Measurements from ENCODE around the gene UQCC2. TPM values are rescaled to one million over a fixed set of nuclear protein-coding genes. Genes with fewer than 3 reads are reported as not detected.

Gene UQCC2
- 10 to 100 TPM; 44.9 to 53.1 TPM for total RNA-seq

DNA sequence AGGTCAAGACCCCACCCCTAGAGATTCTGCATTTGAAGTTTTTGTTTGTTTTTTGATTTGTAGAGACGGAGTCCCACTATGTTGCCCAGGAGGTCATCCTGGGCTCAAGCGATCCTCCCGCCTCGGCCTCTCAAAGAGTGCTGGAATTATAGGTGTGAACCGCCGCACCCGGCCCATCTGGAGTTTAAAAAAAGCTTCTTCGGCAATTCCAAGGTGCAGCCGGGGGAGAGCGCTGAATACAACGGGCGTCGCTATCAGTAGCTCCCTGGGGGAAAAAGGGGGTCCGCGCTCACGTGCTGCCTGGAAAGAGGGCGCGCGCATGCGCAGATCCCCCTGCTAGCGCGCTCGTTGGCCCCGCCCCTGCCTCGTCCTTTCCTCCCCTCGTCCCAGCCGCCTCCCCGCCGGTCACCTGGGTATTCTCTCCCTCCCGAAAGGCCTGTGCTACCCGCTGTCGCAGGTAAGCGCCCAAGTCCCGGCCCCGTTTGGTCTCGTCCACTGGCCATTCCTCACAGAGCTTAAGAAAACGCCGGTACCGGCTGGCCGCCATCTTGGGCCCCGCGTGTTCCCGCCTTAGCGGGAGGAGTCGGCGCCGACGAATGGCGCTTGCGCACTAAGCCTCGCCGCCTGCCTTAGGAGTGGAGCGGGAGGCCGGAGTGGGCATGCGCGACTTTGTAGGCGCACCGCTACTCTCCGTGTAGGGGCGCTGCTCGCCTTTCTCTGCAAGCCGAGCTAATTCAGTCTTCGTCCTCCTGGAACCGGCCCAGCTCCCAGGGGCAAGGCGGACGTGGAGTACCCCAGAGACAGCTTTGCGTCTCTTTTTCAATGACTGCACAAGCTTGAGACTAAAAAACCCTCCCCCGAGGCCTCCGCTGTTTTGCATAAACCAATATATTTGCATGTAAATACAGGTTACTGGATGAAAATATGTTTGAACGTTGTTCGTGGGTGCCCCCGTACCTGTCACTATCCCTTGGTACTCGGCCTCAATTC is at the start of gene UQCC2:
UQCC2 (minus strand) TSS at position 561 of the 990 bp plus-strand sequence; CDS start at position 547, 14 bp downstream.
- ATAC-seq (peak; percentile 98), DNase-seq (ENCODE audit: low spot score) (peak; percentile 97)
- Mint-ChIP-seq H3K4me3 (peak within 1 kb of the TSS; percentile 96), H3K9me3 (no peaks in the 10 kb centered on the region), H3K27me3 (no peaks in the 10 kb centered on the region), H3K36me3 (peaks cover 16% of the 10 kb centered on the region), H3K27ac (peak within 1 kb of the TSS; percentile 98 to 99), H3K4me1 (ENCODE audit: low read depth in 2 of 2) (peaks cover 22 to 40% of the 10 kb centered on the region in 2 donors)

DNA sequence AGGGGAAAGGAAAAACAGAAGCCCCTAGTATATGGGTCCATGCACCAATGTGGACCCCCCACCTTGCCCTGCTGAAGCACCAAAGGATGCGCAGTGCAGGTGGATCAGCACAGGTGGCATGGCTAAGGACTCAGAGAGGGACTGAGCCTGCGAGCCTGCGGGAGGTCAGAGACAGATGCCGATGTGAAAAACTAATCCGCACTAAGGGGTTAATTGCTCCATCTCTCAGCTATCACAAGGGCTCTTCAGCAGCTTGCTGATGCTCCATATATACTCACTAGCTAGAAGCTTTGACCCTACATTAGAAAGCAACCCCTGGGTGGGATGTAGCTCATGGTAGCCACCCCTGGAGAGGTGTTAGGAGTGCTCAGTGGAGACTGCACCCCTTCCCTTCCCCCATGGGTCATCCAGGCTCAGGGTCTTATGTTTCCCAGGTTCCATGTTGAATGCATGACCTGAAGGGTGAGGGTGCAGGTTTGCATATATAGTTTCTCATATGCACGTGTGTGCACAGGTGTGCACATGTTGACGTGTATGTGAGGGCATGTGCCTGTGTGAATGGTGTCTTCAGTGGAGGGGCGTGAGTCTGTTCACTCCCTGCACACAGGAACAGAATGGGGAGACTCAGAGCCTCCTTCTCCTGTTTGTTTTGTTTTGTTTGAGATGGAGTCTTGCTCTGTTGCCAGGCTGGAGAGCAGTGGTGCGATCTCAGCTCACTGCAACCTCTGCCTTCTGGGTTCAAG is 48.6 kb upstream of the UQCC2 start:
- Mint-ChIP-seq H3K9me3 (no peaks in the 10 kb centered on the region), H3K4me1 (ENCODE audit: low read depth in 2 of 2) (no peaks in the 10 kb centered on the region), H3K27ac (no peak overlapping the region), H3K4me3 (no peak overlapping the region), H3K36me3 (no peaks in the 10 kb centered on the region), H3K27me3 (peaks cover 0 to 9% of the 10 kb centered on the region in 2 donors)
- ATAC-seq (no peak), DNase-seq (ENCODE audit: low spot score) (no peak)

DNA sequence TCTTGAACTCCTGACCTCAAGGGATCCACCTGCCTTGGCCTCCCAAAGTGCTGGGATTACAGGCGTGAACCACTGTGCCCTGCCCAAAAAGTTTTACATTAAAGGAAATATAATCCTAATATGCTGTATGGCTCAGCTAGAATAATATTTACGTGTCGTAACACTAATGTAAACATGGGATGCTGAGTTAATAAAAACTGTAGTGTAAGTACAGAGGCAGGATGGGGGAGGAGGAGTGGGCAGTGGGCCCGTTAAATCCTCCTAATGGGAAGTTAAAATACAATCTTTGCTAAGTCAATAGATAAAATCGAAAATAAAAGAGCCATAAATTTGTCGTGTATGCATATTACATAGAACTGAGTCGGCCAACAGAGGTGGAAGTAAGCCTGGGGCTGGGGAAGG is 47.3 kb upstream of the UQCC2 start:
- no peaks in the 10 kb centered on the region for H3K9me3 Mint-ChIP-seq
- H3K36me3 Mint-ChIP-seq, result no peaks in the 10 kb centered on the region
- DNase-seq (ENCODE audit: low spot score), result no peak
- no peak overlapping the region for H3K27ac Mint-ChIP-seq
- H3K4me3 Mint-ChIP-seq, result no peak overlapping the region
- ATAC-seq, result no peak
- peaks cover 0 to 9% of the 10 kb centered on the region in 2 donors for H3K27me3 Mint-ChIP-seq
- H3K4me1 Mint-ChIP-seq (ENCODE audit: low read depth in 2 of 2), result no peaks in the 10 kb centered on the region

DNA sequence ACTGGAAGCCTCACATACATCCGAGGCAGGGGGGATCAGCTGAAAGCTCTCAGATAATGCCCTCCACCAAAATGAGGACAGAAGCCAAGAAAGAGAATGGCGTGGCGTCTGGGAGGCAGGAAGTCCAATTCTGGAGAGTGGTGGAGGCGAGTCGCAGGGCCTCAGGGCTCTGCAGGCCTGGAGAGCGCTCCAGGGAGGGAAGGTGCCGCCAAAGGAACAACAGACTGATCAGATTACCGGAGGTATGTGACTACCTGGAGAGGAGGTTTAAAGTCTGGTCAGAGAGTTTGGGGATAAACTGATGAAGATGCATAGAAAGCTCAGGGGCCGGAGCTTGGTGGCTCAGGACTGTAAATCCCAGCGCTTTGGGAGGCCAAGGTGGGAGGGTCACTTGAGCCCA is 46.4 kb upstream of the UQCC2 start:
- no peaks in the 10 kb centered on the region for H3K9me3 Mint-ChIP-seq

DNA sequence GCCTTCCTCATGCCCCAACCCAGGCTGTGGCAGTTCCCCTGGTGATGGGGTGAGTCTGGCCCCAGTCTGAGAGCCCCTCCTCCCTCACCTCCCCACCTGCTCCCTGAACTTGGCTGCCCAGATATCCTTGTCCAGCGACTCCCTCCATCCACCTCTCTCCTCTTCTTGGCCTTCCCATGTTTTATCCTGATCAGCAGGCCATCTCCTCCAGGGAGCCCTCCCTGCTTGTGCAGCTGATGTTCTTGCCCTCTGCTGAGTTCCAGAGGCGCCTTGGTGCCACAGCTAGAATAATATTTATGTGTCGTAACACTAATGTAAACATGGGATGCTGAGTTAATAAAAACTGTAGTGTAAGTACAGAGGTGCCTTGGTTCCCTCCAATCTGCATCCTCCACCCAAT is 45.6 kb upstream of the UQCC2 start:
- no peak overlapping the region for H3K4me3 Mint-ChIP-seq
- H3K36me3 Mint-ChIP-seq, result no peaks in the 10 kb centered on the region
- H3K9me3 Mint-ChIP-seq, result no peaks in the 10 kb centered on the region
- no peak overlapping the region for H3K27ac Mint-ChIP-seq
- no peak for DNase-seq (ENCODE audit: low spot score)
- ATAC-seq, result no peak
- H3K27me3 Mint-ChIP-seq, result peaks cover 0 to 9% of the 10 kb centered on the region in 2 donors
- no peaks in the 10 kb centered on the region for H3K4me1 Mint-ChIP-seq (ENCODE audit: low read depth in 2 of 2)

More for the DNA sequence above, 46.4 kb upstream of the UQCC2 start:
- DNase-seq (ENCODE audit: low spot score), result no peak
- ATAC-seq, result no peak
- no peaks in the 10 kb centered on the region for H3K36me3 Mint-ChIP-seq
- H3K4me3 Mint-ChIP-seq, result no peak overlapping the region
- no peak overlapping the region for H3K27ac Mint-ChIP-seq
- H3K27me3 Mint-ChIP-seq, result peaks cover 0 to 9% of the 10 kb centered on the region in 2 donors
- H3K4me1 Mint-ChIP-seq (ENCODE audit: low read depth in 2 of 2), result no peaks in the 10 kb centered on the region

DNA sequence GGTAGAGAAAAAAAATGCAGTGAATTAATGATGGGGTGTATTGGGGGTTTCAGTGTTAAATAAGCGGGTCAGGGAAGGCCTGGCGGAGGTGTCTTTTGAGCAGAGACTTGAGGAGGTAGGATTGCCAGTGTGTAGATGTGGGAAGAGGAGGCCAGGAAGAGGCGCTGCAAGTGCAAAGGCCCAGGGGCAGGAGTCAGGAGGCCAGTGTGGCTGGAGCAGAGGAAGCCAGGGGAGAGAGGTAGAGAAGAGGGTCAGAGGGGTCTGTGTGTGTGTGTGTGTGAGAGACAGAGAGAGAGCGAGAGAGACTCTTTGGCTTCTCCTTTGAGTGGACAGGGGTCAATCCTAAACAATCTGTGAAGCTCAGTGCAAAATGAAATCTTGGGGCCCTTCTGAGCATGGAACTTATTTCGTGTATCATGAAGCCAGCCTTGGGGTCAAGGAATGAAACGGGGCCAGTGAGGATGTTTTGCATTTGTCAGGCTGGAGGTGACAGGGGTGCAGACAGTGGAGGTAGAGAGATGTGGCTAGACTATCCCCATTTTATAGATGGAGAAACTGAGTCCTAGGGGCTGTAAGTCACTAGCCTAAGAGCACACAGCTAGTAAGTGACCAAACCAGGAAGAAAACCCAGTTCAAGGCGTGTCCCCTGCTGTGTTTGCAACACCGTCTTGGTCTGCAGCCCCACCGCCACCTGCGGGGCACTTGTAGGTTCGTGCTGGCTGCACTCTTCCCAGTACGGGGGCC is 44.9 kb upstream of the UQCC2 start:
- no peak for DNase-seq (ENCODE audit: low spot score)
- no peak for ATAC-seq
- Mint-ChIP-seq H3K27ac (no peak overlapping the region), H3K36me3 (no peaks in the 10 kb centered on the region), H3K9me3 (no peaks in the 10 kb centered on the region), H3K4me1 (ENCODE audit: low read depth in 2 of 2) (no peaks in the 10 kb centered on the region), H3K4me3 (no peak overlapping the region), H3K27me3 (peaks cover 0 to 9% of the 10 kb centered on the region in 2 donors)

DNA sequence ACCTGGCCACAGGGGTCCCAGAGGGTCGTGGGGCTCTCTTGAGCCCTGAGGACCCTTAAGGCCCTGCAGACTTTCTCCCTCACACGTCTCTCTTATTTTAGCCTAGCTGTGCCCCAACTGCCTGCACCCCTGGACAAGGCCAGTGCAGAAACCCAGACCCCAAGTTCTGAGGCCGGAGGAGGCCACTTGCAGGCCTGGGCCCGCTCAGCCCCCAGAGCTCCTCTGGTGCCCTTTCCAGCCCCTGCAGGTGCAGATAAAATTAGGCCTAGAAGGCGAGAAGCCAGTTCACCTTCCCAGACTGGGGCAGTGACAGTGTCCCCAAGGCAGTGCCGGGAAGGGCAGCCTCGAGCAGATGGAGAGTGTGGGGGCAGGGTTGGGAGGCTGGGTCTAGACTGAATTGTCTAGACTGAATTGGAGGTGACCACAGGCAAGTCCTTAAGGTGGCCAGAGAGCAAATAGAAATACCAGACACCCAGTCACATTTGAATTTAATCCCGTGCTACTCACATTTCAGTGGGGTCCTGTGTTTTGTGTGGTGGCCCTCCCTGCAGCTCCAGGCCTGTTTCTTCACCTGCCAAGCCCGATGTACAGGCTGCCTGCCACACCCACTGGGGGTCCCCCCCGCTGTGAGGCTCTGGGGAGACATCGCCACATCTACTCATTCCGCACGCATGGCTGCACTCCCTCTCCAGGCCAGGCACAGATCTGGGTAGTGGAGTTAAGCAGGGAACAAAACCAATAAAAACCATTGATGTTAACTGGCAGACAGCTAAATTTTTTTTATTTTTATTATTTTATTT is 43.8 kb upstream of the UQCC2 start:
- Mint-ChIP-seq H3K4me3 (no peak overlapping the region), H3K27ac (no peak overlapping the region), H3K27me3 (peaks cover 0 to 9% of the 10 kb centered on the region in 2 donors), H3K9me3 (no peaks in the 10 kb centered on the region), H3K36me3 (no peaks in the 10 kb centered on the region), H3K4me1 (ENCODE audit: low read depth in 2 of 2) (no peaks in the 10 kb centered on the region)
- no peak for DNase-seq (ENCODE audit: low spot score)
- no peak for ATAC-seq

DNA sequence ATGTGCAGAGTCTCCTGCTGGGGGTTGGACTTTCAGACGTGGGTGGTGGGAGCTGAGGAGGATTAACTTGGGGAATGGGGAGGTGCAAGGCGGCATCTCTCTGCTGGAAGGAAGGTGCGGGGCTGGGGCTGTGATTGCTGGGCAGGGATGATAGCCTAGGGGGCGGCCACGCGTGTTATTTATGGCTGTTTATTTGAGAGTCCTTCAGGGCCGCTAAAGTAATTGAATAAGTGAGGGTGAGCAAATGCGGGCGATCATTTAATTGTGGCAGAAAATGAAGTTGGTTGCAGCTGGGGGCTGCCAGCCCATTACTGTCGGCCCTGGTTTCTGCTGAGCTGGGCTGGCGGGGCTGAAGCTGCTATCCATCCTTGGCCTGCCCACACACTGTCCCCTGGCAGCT is 42.7 kb upstream of the UQCC2 start:
- H3K36me3 Mint-ChIP-seq, result no peaks in the 10 kb centered on the region
- peaks cover 0 to 9% of the 10 kb centered on the region in 2 donors for H3K27me3 Mint-ChIP-seq
- no peaks in the 10 kb centered on the region for H3K9me3 Mint-ChIP-seq
- no peak overlapping the region for H3K27ac Mint-ChIP-seq
- ATAC-seq (no peak), DNase-seq (ENCODE audit: low spot score) (no peak)
- H3K4me3 Mint-ChIP-seq, result no peak overlapping the region
- no peaks in the 10 kb centered on the region for H3K4me1 Mint-ChIP-seq (ENCODE audit: low read depth in 2 of 2)

DNA sequence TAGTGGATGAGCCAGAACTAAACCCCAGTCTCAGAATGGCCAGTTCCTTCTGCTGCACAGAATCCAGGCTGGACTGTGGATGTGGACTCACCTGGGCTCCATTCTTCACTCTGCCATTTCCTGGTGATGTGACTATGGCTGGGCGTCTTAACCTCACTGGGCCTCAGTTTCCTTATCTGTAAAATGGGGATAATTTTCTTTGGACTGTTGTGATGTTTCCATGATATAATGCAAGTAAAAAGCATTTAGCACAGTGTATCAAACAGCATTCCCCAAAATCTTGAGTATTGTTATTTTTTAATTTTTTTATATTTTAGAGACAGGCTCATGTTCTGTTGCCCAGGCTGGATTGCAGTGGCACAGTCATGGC is 41.1 kb upstream of the UQCC2 start:
- peaks cover 1 to 6% of the 10 kb centered on the region in 2 donors for H3K27me3 Mint-ChIP-seq
- no peak for DNase-seq (ENCODE audit: low spot score)
- no peaks in the 10 kb centered on the region for H3K9me3 Mint-ChIP-seq
- H3K4me3 Mint-ChIP-seq, result no peak overlapping the region
- H3K27ac Mint-ChIP-seq, result no peak overlapping the region
- no peak for ATAC-seq
- no peaks in the 10 kb centered on the region for H3K36me3 Mint-ChIP-seq
- no peaks in the 10 kb centered on the region for H3K4me1 Mint-ChIP-seq (ENCODE audit: low read depth in 2 of 2)

DNA sequence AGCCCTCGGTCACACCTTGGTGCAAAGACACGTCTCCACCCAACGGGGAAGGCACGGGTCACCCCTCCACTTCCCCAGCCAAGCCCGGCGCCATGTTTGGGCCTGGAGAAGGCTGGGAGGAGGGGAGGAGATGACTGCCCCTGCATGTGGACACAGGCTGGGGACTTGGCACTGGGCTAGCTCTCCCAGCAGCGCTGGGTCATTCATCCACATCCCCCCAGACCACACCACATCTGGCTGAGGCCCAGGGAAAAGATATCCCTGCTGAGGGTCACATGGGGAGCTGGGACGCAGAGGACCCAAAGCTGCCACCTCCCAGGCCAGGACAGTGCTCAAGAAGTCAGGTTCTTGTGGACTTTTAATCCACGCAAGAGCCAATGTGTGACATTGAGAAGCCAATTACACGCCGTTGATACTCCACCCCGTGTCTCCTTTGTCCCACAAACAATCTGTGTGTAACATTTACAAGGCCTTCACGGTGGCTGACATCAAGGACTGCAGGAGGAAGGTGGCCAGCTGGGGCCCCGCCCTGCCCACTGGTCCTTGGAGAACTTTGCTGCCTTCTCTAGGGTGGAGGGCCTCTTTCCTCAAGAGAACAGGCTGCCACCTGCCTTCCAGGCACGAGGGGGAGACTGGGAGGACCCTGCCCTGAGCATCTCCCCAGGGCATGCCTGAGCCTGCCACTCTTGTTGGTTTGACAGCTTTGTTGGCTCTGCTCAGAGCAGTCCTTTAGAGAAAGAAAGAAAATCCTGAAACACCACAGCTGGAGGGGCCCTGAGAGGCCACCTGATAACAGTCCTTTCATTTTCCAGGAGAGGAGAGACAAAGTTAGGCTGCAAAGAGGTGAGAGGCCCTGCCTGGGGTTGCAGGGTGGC is 40.5 kb upstream of the UQCC2 start:
- Mint-ChIP-seq H3K36me3 (no peaks in the 10 kb centered on the region), H3K4me3 (no peak overlapping the region), H3K27me3 (peaks cover 0 to 6% of the 10 kb centered on the region in 2 donors), H3K27ac (no peak overlapping the region), H3K9me3 (no peaks in the 10 kb centered on the region), H3K4me1 (ENCODE audit: low read depth in 2 of 2) (no peaks in the 10 kb centered on the region)
- DNase-seq (ENCODE audit: low spot score), result no peak
- no peak for ATAC-seq

DNA sequence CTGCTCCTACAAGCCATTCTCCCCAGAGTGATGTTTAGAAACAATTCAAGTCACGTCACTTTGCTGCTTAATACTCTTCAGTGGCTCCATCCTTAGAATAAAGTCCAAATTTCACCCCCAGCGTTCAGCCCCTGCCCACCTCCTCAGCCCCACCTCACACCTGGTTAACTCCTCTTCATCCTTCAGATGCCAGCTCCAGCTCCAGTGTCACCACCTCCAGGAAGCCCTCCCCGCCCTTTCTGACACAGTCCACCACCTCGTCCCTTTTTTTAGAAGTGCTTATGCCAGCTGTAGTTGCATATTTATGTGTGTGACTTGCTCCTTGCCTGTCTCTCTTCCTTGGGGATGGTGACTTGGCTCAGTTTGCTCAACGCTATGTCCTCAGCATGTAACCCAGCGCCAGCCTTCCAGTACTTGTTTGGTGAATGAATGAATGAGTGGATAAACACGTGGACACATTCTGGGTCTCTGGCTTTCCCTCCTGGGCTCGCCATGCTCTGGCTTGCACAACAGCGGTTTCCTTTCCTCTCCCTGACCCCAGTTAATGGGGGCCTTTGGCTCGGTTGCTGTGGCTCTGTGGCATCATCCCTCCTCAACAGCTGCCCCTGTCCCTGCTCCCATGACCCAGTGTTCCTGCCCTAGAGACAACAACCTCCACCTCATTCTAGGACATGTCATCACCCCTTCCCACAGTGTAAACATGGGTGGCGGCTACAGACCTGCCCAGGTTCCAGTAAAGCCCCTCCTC is 38.9 kb upstream of the UQCC2 start:
- Mint-ChIP-seq H3K27ac (no peak overlapping the region), H3K4me1 (ENCODE audit: low read depth in 2 of 2) (no peaks in the 10 kb centered on the region), H3K9me3 (no peaks in the 10 kb centered on the region), H3K36me3 (no peaks in the 10 kb centered on the region), H3K27me3 (peaks cover 0 to 6% of the 10 kb centered on the region in 2 donors), H3K4me3 (no peak overlapping the region)
- DNase-seq (ENCODE audit: low spot score), result no peak
- ATAC-seq, result no peak

DNA sequence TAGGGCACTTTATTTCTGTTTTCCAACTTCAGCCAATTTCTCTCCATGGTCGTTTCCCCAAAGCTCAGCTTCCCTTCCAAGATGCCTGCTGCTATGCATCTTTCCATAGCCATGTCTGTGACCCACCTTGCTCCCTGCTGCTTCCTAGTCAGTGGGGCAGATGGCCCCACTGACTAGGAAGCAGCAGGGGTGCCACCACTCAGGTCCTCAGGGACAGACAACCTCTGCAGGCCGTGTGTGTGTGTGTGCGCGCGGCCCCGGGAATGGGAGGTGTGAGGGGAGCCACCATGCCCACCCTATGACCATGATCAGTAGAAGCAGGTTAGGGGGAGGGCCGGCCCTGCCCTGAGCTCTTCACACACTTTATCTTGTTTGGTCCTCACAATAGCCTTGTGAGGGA is 37.9 kb upstream of the UQCC2 start:
- H3K27ac Mint-ChIP-seq, result no peak overlapping the region
- no peaks in the 10 kb centered on the region for H3K9me3 Mint-ChIP-seq
- H3K27me3 Mint-ChIP-seq, result peaks cover 0 to 6% of the 10 kb centered on the region in 2 donors
- ATAC-seq (no peak), DNase-seq (ENCODE audit: low spot score) (no peak)
- H3K36me3 Mint-ChIP-seq, result no peaks in the 10 kb centered on the region
- H3K4me1 Mint-ChIP-seq (ENCODE audit: low read depth in 2 of 2), result peaks cover 0 to under 1% of the 10 kb centered on the region in 2 donors
- no peak overlapping the region for H3K4me3 Mint-ChIP-seq
